ENCODE data around the gene RXFP1.

- TF ChIP-seq CTCF (IDR thresholded peaks at IDR 0.05; ENCODE audit: insufficient read depth, low read length) (no peak), REST (IDR thresholded peaks at IDR 0.05; ENCODE audit: insufficient replicate concordance, low read depth) (no peak), POLR2AphosphoS5 (IDR thresholded peaks at IDR 0.05; ENCODE audit: low read depth) (no peak)
Observed at GRCh38 chr4:158541506-158541905, 19.8 kb downstream of the RXFP1 start.

All from HL-60 (cell line).